MV-4-11 (cell line): ENCODE results near the gene TRABD.

Source experiments
- DNase-seq: peaks from one replicate; lab custom pipeline; 2025; lab: John Stamatoyannopoulos, UW

TRABD gene

GRCh38 chr22:50217543-50218152 is 31.9 kb downstream of the TRABD start:
- DNase-seq, result no peak

DNA sequence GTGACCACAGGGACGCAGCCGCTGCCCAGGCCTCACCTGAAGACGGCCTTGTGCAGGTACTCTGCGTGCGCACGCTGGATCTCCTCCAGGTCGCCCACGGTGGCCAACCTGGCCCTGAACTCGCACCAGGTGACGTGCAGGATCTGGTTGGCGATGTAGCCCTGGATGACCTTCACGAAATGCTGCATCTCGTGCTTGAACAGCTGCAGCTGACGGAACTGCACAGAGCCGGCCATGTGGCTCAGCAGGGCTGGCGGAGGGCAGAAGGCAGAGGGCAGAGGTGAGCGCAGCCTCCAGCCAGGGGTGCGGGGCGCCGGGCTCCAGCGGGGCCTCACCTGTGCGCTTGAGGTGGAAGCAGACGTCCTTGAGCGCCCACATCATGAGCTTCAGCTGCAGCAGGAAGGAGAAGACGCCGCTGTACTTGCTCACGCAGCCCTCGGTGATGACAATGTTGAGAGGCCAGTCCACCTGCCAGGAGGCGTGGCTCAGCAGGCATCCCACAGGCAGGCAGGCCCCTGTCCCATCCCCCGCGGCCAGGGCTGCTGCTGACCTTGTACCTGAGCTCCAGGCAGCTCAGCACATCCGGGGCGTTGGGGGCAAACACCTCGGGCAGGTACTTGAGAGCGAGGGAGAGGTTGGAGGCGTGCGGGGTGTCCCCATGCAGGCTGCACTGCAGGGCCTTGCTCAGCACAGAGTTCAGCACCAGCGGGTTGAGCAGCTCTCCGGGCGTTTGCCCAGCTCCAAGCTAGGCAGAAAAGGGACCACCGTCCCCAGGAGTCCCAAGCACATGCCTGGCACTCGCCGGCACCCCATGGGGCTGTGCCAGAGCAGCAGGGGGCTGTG is 32.7 kb downstream of the TRABD start:
- DNase-seq, result no peak

DNA sequence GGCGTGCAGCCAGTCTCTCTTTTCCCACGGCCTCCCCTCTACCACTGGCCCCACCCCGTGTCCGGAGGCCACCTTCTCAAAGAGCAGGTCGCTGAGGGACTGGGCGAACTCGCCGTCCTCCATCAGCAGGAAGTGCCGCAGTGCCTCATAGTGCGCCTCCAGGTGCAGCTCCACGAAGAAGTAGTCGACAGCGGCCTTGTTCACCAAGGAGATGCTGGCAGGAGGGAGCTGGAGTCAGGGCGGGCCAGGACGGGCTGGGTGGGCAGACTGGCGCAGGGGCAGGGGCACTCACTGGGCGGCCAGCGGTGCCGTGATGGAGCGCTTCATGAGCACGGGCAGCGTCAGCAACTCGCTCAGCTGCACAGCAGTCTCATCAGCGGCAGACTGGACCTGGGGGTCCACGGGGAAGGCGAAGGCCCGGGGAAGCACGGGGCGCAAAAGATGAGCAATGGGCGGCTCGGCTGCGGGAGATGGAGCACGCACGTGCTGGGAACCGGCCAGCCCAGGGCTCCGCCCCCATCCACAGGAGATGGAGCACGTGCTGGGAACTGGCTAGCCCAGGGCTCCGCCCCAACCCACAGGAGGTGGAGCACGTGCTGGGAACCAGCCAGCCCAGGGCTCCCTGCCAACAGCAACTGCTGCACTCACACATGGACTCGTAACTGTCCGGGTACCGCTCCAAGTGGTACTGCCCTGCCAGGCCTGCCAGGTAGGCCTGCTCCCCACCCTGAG is 33.4 kb downstream of the TRABD start:
- peak; percentile 58 for DNase-seq

DNA sequence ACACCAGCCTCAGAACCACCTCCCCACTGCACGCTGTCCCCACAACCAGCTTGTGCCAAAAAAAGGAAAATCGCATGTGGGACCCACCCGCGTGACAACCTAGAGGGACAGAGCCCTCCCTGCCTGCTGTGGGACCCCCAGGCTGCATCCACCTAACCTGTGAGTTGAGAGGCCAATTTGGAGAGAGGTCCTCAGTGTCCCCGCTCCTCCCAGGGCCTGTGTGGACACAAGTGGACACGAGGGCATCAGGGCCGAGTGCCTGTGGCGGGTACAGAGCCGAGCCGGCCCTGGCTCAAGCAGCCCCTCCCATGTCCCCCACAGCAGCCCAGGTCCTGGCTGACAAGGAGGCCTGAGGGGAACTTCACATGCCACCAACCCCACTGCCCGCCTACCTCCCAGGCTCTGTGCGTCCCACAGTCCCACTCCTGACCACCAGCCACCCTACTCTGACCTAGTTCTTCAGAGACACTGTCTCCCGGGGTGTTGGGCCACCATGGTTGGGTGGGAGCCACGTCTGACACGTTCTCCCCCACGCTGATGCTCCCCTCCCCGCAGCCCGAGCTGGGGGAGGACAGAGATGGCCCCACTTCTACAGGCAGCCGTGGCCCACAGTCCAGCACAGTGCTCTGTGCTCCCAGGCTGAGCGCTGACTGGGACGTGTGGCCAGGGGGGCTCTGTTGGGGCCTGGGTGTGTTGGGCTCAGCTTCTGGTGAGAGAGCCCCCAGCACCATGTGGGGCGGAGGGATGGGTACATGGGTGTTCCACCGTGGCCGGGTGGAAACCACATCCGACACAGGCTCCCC is 34.3 kb downstream of the TRABD start:
- no peak for DNase-seq

GRCh38 chr22:50220603-50221409 is 35.1 kb downstream of the TRABD start:
- DNase-seq, result no peak

GRCh38 chr22:50221410-50222300 is 35.9 kb downstream of the TRABD start:
- DNase-seq, result no peak

DNA sequence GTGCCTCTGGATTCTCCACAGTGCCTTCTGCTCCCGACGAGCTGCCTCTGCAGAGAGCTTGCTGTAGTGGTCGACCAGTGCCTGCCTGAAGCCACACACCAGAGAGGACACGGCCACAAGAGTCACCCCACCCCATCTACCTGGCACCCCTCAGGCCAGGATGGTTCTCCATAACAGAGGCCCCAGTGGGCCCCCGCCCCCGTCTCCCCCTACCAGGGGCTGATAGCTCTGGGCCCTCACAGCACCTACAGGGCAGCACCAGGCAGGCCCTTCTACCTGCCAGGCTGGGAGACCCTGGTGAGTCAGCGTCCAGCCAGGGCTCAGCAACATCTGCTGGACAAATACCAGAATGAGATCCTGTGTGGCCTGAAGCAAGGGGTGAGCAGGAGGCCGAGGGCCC is 36.8 kb downstream of the TRABD start:
- DNase-seq, result no peak

GRCh38 chr22:50224071-50224470 is 38.4 kb downstream of the TRABD start:
- DNase-seq, result no peak

GRCh38 chr22:50225200-50225969 is 39.7 kb downstream of the TRABD start:
- no peak for DNase-seq

GRCh38 chr22:50226063-50226874 is 40.6 kb downstream of the TRABD start:
- DNase-seq, result no peak

DNA sequence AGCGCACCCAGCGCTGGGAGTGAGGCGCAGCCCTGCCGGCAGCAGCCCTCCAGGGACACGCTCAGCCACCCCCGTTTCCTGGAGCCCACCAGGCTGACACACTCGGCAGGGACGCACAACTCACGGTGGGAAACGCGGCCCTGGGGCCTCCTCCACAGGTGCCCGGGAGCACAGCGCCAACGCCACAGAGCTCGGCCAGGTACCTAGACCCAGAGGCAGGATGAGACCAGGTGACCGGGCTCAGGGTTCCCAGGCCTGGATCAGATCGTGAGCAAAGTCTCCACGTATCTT is 41.1 kb downstream of the TRABD start:
- DNase-seq, result no peak

DNA sequence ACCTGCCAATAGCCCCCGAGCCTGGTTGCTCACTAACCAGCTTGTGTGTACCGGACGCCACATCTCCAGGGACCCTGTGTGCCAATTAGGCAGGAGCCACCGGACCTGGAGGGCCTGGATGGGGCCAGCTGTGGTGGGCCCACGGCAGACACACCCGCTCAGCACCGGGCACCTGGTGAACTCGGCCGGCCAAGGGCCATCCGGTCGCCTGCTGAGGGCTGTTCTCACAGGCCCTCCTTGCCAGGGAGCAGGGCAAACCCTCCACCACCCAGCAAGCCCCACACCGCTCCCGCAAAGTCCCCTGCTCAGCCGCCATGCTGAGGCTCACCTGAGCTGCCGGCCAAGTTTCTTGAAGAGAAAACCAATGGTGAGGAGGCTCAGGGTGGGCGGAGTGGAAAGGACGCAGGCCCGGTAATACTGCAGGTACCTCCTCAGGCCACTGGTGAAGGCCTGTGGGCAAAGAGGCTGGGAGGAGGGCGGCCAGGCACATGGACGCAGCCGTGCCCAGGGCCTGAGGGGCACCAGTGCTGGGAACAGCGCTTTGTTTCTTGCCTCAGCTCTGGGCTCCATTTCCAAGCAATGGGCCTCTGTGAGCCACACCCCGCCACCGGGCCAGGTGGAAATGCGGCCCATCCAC is 42.0 kb downstream of the TRABD start:
- DNase-seq, result no peak

DNA sequence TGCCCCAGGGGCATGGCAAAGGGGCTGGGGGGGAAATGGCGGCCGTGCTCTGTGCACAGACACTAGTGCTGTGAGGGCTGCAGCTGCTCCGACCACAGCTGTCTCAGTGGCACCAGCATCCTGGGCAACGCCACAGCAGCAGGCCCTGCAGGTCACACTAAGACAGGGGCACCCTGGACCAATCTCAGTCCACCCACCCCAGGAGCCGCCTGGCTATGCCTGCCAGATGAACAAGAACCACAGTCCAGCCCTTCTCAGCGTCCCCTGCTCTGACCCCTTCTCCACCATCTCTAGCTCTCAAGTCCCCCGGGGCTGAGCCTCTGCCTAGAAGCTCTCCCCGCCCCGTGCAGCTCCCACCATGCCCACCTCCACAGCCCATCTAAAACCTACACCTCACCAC is 42.7 kb downstream of the TRABD start:
- DNase-seq, result no peak

DNA sequence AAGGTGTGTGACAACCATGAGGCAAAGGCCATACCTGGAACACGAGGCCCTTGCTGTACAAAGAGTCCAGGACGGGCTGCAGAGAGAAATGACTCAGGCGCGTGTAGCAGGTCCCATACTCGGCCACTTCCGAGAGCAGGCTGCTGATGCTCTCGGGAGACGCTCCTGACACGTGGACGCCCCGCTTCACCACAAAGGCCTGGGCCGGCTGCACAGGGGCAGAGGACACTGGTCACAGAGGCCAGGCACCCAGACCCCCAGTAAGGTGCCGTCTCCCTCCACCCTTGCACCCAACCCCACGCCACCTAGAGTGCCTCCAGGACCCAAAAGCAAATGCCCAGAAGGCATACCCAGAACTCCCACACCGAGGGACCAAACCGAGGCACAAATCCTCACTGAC is 43.7 kb downstream of the TRABD start:
- DNase-seq, result no peak

- DNase-seq, result no peak
Observed at GRCh38 chr22:50232481-50233151, 46.9 kb downstream of the TRABD start.

- DNase-seq, result no peak
Observed at GRCh38 chr22:50233223-50233622, 47.5 kb downstream of the TRABD start.

GRCh38 chr22:50236731-50237409 is 51.2 kb downstream of the TRABD start:
- DNase-seq, result peak; percentile 30
